GM12878 (cell line): Measurements from ENCODE around the gene SSR1. TPM values are rescaled to one million over a fixed set of nuclear protein-coding genes. Genes with fewer than 3 reads are reported as not detected.

Source experiments
- ATAC-seq: fragments of 200-7000 bp; cut with Tn5 transposase; 3 replicates; pipeline ENCODE4 v1.9.1; 2020; ENCODE audit warnings: mild to moderate bottlenecking, moderate library complexity
- BruUV-seq: library from RNA; stranded (reverse); fragments of 400-500 nt; replicated peaks from 2 replicates; lab custom pipeline; 2021; lab: Mats Ljungman, UMichigan
- CTCF ChIA-PET: fragments of 300-600 bp; sonication (Branson Sonifier 250); formaldehyde crosslinking; extraction: SDS; loops from one replicate; lab custom pipeline; 2021; ENCODE audit warnings: inconsistent platforms; lab: Yijun Ruan, JAX
- POLR2A ChIA-PET: fragments of 350-600 bp; formaldehyde crosslinking; extraction: SDS; loops from one replicate; lab custom pipeline; 2021; ENCODE audit warnings: inconsistent platforms; lab: Charles Lee
- RAD21 ChIA-PET: fragments of 300-600 bp; sonication (Branson Sonifier 250); formaldehyde crosslinking; loops from one replicate; lab custom pipeline; 2023; ENCODE audit warnings: antibody characterized with exemption; ENCODE audit not compliant: unreplicated experiment; lab: Charles Lee
- SMC1A ChIA-PET: fragments of 300-600 bp; sonication (Branson Sonifier 250); formaldehyde crosslinking; loops from one replicate; lab custom pipeline; 2023; ENCODE audit not compliant: unreplicated experiment, uncharacterized antibody; lab: Charles Lee
- DNase-seq: peaks from one replicate; pipeline ENCODE4 v3.0.0-alpha.2; 2011; ENCODE audit warnings: low read depth, low spot score
- FAIRE-seq: peaks from 3 replicates; lab custom pipeline; 2011; peaks lifted over from hg19 to GRCh38; lab: Jason Lieb, UNC
- H2AFZ ChIP-seq: 2 replicates; pipeline ENCODE4 v1.6.0; 2011; ENCODE audit warnings: low read depth, low read length, control low read depth; ENCODE audit not compliant: control insufficient read depth
- H3K27ac ChIP-seq: 2 replicates; pipeline ENCODE4 v1.5.1; 2011; ENCODE audit warnings: control low read depth; ENCODE audit not compliant: control insufficient read depth, insufficient read depth
- H3K27me3 ChIP-seq, 2 experiments: replicated peaks in 1 of 2; 2 replicates each; pipeline versions ENCODE4 v1.6.0 to v1.6.1; 2011; ENCODE audit warnings: low read length in 1 of 2; ENCODE audit not compliant: control insufficient read depth in 2 of 2, insufficient read depth in 2 of 2
- H3K36me3 ChIP-seq, 2 experiments: 2 replicates each; pipeline ENCODE4 v1.5.1; 2011; ENCODE audit warnings: low read length in 1 of 2; ENCODE audit not compliant: control insufficient read depth in 2 of 2, insufficient read depth in 2 of 2
- H3K4me1 ChIP-seq: 2 replicates; pipeline ENCODE4 v1.6.1; 2011; ENCODE audit warnings: mild to moderate bottlenecking, low read length, moderate library complexity, mixed read lengths; ENCODE audit not compliant: control insufficient read depth, insufficient read depth
- H3K4me2 ChIP-seq: 2 replicates; pipeline ENCODE4 v1.6.0; 2011; ENCODE audit warnings: control low read depth; ENCODE audit not compliant: control insufficient read depth, insufficient read depth
- H3K4me3 ChIP-seq: fragments of 200-600 bp; sonication (generic); 2 replicates; pipeline ENCODE4 v1.5.1; 2016
- H3K79me2 ChIP-seq: 2 replicates; pipeline ENCODE4 v1.6.0; 2011; ENCODE audit warnings: low read length; ENCODE audit not compliant: control insufficient read depth, insufficient read depth
- H3K9ac ChIP-seq: 2 replicates; pipeline ENCODE4 v1.8.0; 2011; ENCODE audit warnings: low read length, control low read depth, mixed read lengths; ENCODE audit not compliant: control insufficient read depth, insufficient read depth
- H3K9me3 ChIP-seq: replicated peaks from 3 replicates; pipeline ENCODE4 v1.5.1; 2011; ENCODE audit warnings: mild to moderate bottlenecking, low read length; ENCODE audit not compliant: control insufficient read depth, insufficient read depth
- H4K20me1 ChIP-seq: 2 replicates; pipeline ENCODE4 v1.6.0; 2011; ENCODE audit not compliant: control insufficient read depth, insufficient read depth
- CREM ChIP-seq: IDR thresholded peaks from 2 replicates; pipeline ENCODE4 v1.6.1; 2014; ENCODE audit warnings: antibody characterized with exemption, low read depth
- EED ChIP-seq: sonication (generic); IDR thresholded peaks from 2 replicates; pipeline ENCODE4 v1.6.1; 2016; ENCODE audit warnings: antibody characterized with exemption, low read depth
- RCOR1 ChIP-seq: conservative IDR thresholded peaks from 2 replicates; pipeline ENCODE4 v1.6.1; 2012; ENCODE audit warnings: low read depth, low read length, improper control_type of control experiment
- SREBF1 ChIP-seq: IDR thresholded peaks from 2 replicates; pipeline ENCODE4 v1.6.1; 2012; ENCODE audit warnings: mild to moderate bottlenecking, low read length
- TBL1XR1 ChIP-seq: IDR thresholded peaks from 2 replicates; pipeline ENCODE4 v1.6.1; 2012; ENCODE audit warnings: low read depth, low read length, improper control_type of control experiment
- WGBS: methylation state at CpG from one replicate; pipeline ENCODE4 v1.1.6; 2016; ENCODE audit warnings: low lambda C conversion rate; ENCODE audit not compliant: insufficient replicate concordance, insufficient coverage; ENCODE audit errors: missing lambda C conversion rate; 5-methylcytosine and 5-hydroxymethylcytosine counted together
- in situ Hi-C: fragments of 300-500 bp; cut with MboI; formaldehyde crosslinking; loops from 9 replicates; pipeline ENCODE4 v1.14.3; 2018; ENCODE audit warnings: mixed read lengths
- intact Hi-C: fragments of 100-400 bp; cut with micrococcal nuclease; formaldehyde crosslinking; loops from one replicate; pipeline ENCODE4 v1.14.2; 2022; ENCODE audit not compliant: unreplicated experiment
- polyA plus RNA-seq, 11 experiments: library from polyadenylated mRNA; depleted of rRNA in 4 of 11; unstranded in 6 of 11; stranded (reverse) in 5 of 11; fragments of >200 nt; fragmentation: Nextera tagmentation in 4 of 11; fragmentation: Illumina TruSeq in 1 of 11; extraction: Ambion mirVana in 4 of 11; extraction: Trizol in 1 of 11; gene quantifications; 1 replicate in 1 of 11; 2 replicates in 10 of 11; pipeline versions ENCODE4 v1.2.1 to v1.2.3, GENCODE V29; 2011 to 2016; ENCODE audit warnings: inconsistent platforms in 2 of 11, missing spikeins in 2 of 11, low read depth in 1 of 11
- total RNA-seq, 4 experiments: library from RNA; depleted of rRNA in 3 of 4; stranded (reverse); fragments of >200 nt in 3 of 4; fragmentation: Illumina TruSeq in 1 of 4; extraction: Trizol in 1 of 4; gene quantifications; 2 replicates each; pipeline versions ENCODE4 v1.2.1 to v1.2.3, GENCODE V29; 2013 to 2021

SSR1 gene
- total and polyA plus RNA-seq, 10 of the 15 experiments (the other 5 are each of a cell fraction or from before 2014, with no cell fraction given), result 42.0 to 209 (median 128) TPM

GRCh38 chr6:7238526-7238899 is 74.5 kb downstream of the SSR1 start (continued):
- TF ChIP-seq CREM (no peak), TBL1XR1 (no peak), EED (no peak)

- peak overlapping the region; percentile 26; the same call in 1 of the 2 replicates for H3K4me2 ChIP-seq
- SMC1A ChIA-PET, result interaction anchor here (0.7 to 4.3 kb wide), 18 partner anchors 29 to 563 kb away, joined by 3 to 35 read pairs (median 4); no protein-coding TSS in a partner anchor
- in situ Hi-C loops (no loop called here), intact Hi-C loops (loop anchor here (5.0 kb wide), 3 partner anchors 80 to 320 kb away; partner anchors contain the start of gene RREB1)
- CTCF ChIA-PET, result interaction anchor here (0.8 to 3.5 kb wide), 19 partner anchors 20 to 560 kb away, joined by 3 to 25 read pairs (median 4); no protein-coding TSS in a partner anchor
- DNase-seq, result no peak
- 85% methylated on average over 8 of the region's 8 CpGs for WGBS
- no peaks in the 10 kb centered on the region for H3K27me3 ChIP-seq
- no peak overlapping the region for H2AFZ ChIP-seq
- BruUV-seq, result no TSS peak
- H3K9ac ChIP-seq, result no peak overlapping the region
- H4K20me1 ChIP-seq, result no peaks in the 10 kb centered on the region
- no peak for FAIRE-seq
- no peak for TF ChIP-seq SREBF1
- no peak for TF ChIP-seq RCOR1
- H3K27ac ChIP-seq, result no peak overlapping the region; the same call in 1 of the 2 replicates
- no peaks in the 10 kb centered on the region for H3K9me3 ChIP-seq
- no peak for ATAC-seq
- no peak overlapping the region for H3K4me3 ChIP-seq
- peaks cover 38% of the 10 kb centered on the region for H3K79me2 ChIP-seq
- H3K36me3 ChIP-seq, result peaks cover 9 to 34% of the 10 kb centered on the region in 2 experiments
- RAD21 ChIA-PET, result interaction anchor here (0.8 to 4.3 kb wide), 9 partner anchors 59 to 561 kb away, joined by 3 to 19 read pairs (median 4); no protein-coding TSS in a partner anchor
- POLR2A ChIA-PET, result interaction anchor here (0.9 to 2.2 kb wide), 5 partner anchors 33 to 449 kb away, joined by 3 to 8 read pairs (median 4); partner anchors contain the start of gene RREB1
- peaks cover 70% of the 10 kb centered on the region for H3K4me1 ChIP-seq
Measured at GRCh38 chr6:7237653-7238188, 75.3 kb downstream of the SSR1 start.
